H1 (cell line): Measurements from ENCODE around the gene KNDC1. TPM values are rescaled to one million over a fixed set of nuclear protein-coding genes. Genes with fewer than 3 reads are reported as not detected.

ENCODE experiments used
- CTCF ChIA-PET: fragments of 300-600 bp; sonication (Branson Sonifier 250); formaldehyde crosslinking; loops from one replicate; lab custom pipeline; 2021; ENCODE audit not compliant: partially characterized antibody; lab: Charles Lee
- POLR2A ChIA-PET: fragments of 300-600 bp; sonication (Branson Sonifier 250); formaldehyde crosslinking; loops from one replicate; lab custom pipeline; 2021; ENCODE audit warnings: inconsistent platforms; ENCODE audit not compliant: partially characterized antibody; lab: Charles Lee
- DNase-seq, 2 experiments: peaks; one replicate each; pipeline versions ENCODE4 v3.0.0 to v3.0.0-alpha.2; 2010 to 2022; ENCODE audit warnings: low spot score in 2 of 2, low read depth in 1 of 2, mixed read lengths in 1 of 2
- FAIRE-seq: peaks from 2 replicates; lab custom pipeline; 2011; peaks lifted over from hg19 to GRCh38; lab: Jason Lieb, UNC
- H2AFZ ChIP-seq: 2 replicates; pipeline ENCODE4 v1.8.1; 2012; ENCODE audit warnings: low read length, inconsistent platforms
- H2AK5ac ChIP-seq: 2 replicates; pipeline ENCODE4 v1.6.1; 2013; ENCODE audit warnings: low read depth, low read length
- H2BK120ac ChIP-seq: replicated peaks from 2 replicates; pipeline ENCODE3; 2013; ENCODE audit warnings: low read depth, low read length, inconsistent platforms
- H2BK12ac ChIP-seq: 2 replicates; pipeline ENCODE4 v1.6.1; 2013; ENCODE audit warnings: low read depth, low read length
- H2BK15ac ChIP-seq: 2 replicates; pipeline ENCODE4 v1.6.1; 2013; ENCODE audit warnings: low read length
- H2BK20ac ChIP-seq: 2 replicates; pipeline ENCODE4 v1.6.1; 2013; ENCODE audit warnings: low read length
- H2BK5ac ChIP-seq: 2 replicates; pipeline ENCODE4 v1.6.1; 2013; ENCODE audit warnings: low read depth, low read length
- H3K14ac ChIP-seq: 2 replicates; pipeline ENCODE4 v1.6.1; 2013; ENCODE audit warnings: inconsistent platforms; ENCODE audit not compliant: insufficient read length
- H3K18ac ChIP-seq: 2 replicates; pipeline ENCODE4 v1.6.1; 2013; ENCODE audit warnings: low read length; ENCODE audit errors: extremely low read depth
- H3K23ac ChIP-seq: 2 replicates; pipeline ENCODE4 v1.6.1; 2013; ENCODE audit warnings: inconsistent platforms; ENCODE audit not compliant: insufficient read length
- H3K23me2 ChIP-seq: 2 replicates; pipeline ENCODE4 v1.6.1; 2013; ENCODE audit warnings: low read depth, low read length
- H3K27ac ChIP-seq: 2 replicates; pipeline ENCODE4 v1.6.1; 2011; ENCODE audit warnings: low read depth, low read length, inconsistent platforms
- H3K27me3 ChIP-seq, 4 experiments: replicated peaks in 1 of 4; 1 replicate in 1 of 4; 2 replicates in 3 of 4; pipeline versions ENCODE4 v1.6.1 to v1.8.1; 2011 to 2013; ENCODE audit warnings: low read length in 3 of 4, mild to moderate bottlenecking in 3 of 4, inconsistent platforms in 2 of 4, mixed read lengths in 2 of 4, moderate library complexity in 1 of 4; ENCODE audit not compliant: control insufficient read depth in 3 of 4, insufficient read depth in 3 of 4; ENCODE audit errors: extremely low read depth in 1 of 4
- H3K36me3 ChIP-seq, 4 experiments: 2 replicates each; pipeline versions ENCODE4 v1.6.1 to v1.8.1; 2011 to 2013; ENCODE audit warnings: mild to moderate bottlenecking in 4 of 4, low read length in 3 of 4, moderate library complexity in 2 of 4, control low read depth in 1 of 4, inconsistent platforms in 1 of 4; ENCODE audit not compliant: insufficient read depth in 4 of 4, control insufficient read depth in 2 of 4
- H3K4ac ChIP-seq: replicated peaks from 2 replicates; pipeline ENCODE3; 2013; ENCODE audit warnings: low read length, low read depth, mixed read lengths, inconsistent platforms; ENCODE audit not compliant: insufficient read length
- H3K4me1 ChIP-seq, 4 experiments: replicated peaks in 1 of 4; 1 replicate in 1 of 4; 2 replicates in 3 of 4; pipeline versions ENCODE4 v1.6.1 to v1.8.1; 2011 to 2013; ENCODE audit warnings: low read length in 3 of 4, inconsistent platforms in 2 of 4, mixed read lengths in 1 of 4; ENCODE audit not compliant: insufficient read depth in 4 of 4, control insufficient read depth in 3 of 4
- H3K4me2 ChIP-seq, 2 experiments: 2 replicates each; pipeline versions ENCODE4 v1.6.1 to v1.8.1; 2011 to 2013; ENCODE audit warnings: low read depth in 2 of 2, low read length in 2 of 2, control low read depth in 1 of 2, inconsistent platforms in 1 of 2, mild to moderate bottlenecking in 1 of 2; ENCODE audit not compliant: insufficient read depth in 1 of 2
- H3K4me3 ChIP-seq, 4 experiments: fragments of 200-600, 300-600 bp in 1 of 4; sonication (generic), shearing (Covaris generic), sonication (Bioruptor Twin) in 1 of 4; 2 replicates each; pipeline versions ENCODE4 v1.5.1 to v1.8.1; 2011 to 2016; ENCODE audit warnings: low read length in 4 of 4, low read depth in 3 of 4, control low read depth in 2 of 4, inconsistent platforms in 2 of 4, mild to moderate bottlenecking in 2 of 4, mixed read lengths in 1 of 4, moderate library complexity in 1 of 4; ENCODE audit not compliant: insufficient read depth in 2 of 4; ENCODE audit errors: extremely low read depth in 1 of 4
- H3K56ac ChIP-seq: replicated peaks from 2 replicates; pipeline ENCODE3; 2013; ENCODE audit warnings: low read depth, mild to moderate bottlenecking, mixed read lengths, low read length, inconsistent platforms; ENCODE audit not compliant: insufficient read length
- H3K79me1 ChIP-seq: 2 replicates; pipeline ENCODE4 v1.6.1; 2013; ENCODE audit warnings: low read depth, low read length, control low read depth
- H3K79me2 ChIP-seq, 2 experiments: 2 replicates each; pipeline versions ENCODE4 v1.6.1 to v1.8.1; 2012 to 2013; ENCODE audit warnings: low read length in 2 of 2, mild to moderate bottlenecking in 2 of 2, inconsistent platforms in 1 of 2; ENCODE audit not compliant: insufficient read depth in 2 of 2, control insufficient read depth in 1 of 2
- H3K9ac ChIP-seq, 4 experiments: replicated peaks in 1 of 4; 1 replicate in 1 of 4; 2 replicates in 3 of 4; pipeline versions ENCODE4 v1.6.1 to v1.8.1; 2011 to 2013; ENCODE audit warnings: low read depth in 3 of 4, low read length in 3 of 4, control low read depth in 2 of 4, mild to moderate bottlenecking in 2 of 4, moderate library complexity in 2 of 4, inconsistent platforms in 1 of 4; ENCODE audit errors: extremely low read depth in 1 of 4
- H3K9me3 ChIP-seq, 2 experiments: 2 replicates each; pipeline versions ENCODE4 v1.6.1 to v1.8.1; 2012 to 2013; ENCODE audit warnings: mild to moderate bottlenecking in 2 of 2, moderate library complexity in 2 of 2, control low read depth in 1 of 2, inconsistent platforms in 1 of 2, low read depth in 1 of 2, low read length in 1 of 2, mixed read lengths in 1 of 2; ENCODE audit not compliant: insufficient read depth in 2 of 2
- H4K20me1 ChIP-seq, 2 experiments: replicated peaks in 1 of 2; 2 replicates each; pipeline versions ENCODE3 to v1.8.1; 2011 to 2013; ENCODE audit warnings: inconsistent platforms in 2 of 2, low read length in 2 of 2, mild to moderate bottlenecking in 1 of 2; ENCODE audit not compliant: insufficient read depth in 2 of 2, control insufficient read depth in 1 of 2
- H4K5ac ChIP-seq: 2 replicates; pipeline ENCODE4 v1.6.1; 2013; ENCODE audit warnings: low read length, low read depth, mixed read lengths, inconsistent platforms; ENCODE audit not compliant: insufficient read length
- H4K8ac ChIP-seq: 2 replicates; pipeline ENCODE4 v1.8.0; 2013; ENCODE audit warnings: mild to moderate bottlenecking, moderate library complexity, low read length, inconsistent platforms; ENCODE audit not compliant: insufficient read depth; ENCODE audit errors: extremely low read depth
- H4K91ac ChIP-seq: replicated peaks from 2 replicates; pipeline ENCODE3; 2013; ENCODE audit warnings: low read length, mixed read lengths, inconsistent platforms; ENCODE audit not compliant: insufficient read length
- ASH2L ChIP-seq: fragments of 200-600, 300-600 bp; sonication (generic); IDR thresholded peaks from one replicate; pipeline ENCODE4 v1.7.1; 2017; ENCODE audit warnings: low read length
- CREB1 ChIP-seq: IDR thresholded peaks from 2 replicates; pipeline ENCODE4 v1.6.1; 2012; ENCODE audit warnings: inconsistent platforms
- EGR1 ChIP-seq: IDR thresholded peaks from 2 replicates; pipeline ENCODE4 v1.6.1; 2011; ENCODE audit warnings: low read depth, low read length, borderline replicate concordance
- EP300 ChIP-seq, 2 experiments: IDR thresholded peaks; 1 replicate in 1 of 2; 2 replicates in 1 of 2; pipeline ENCODE4 v1.6.1; 2011 to 2012; ENCODE audit warnings: low read depth in 2 of 2, low read length in 2 of 2, mild to moderate bottlenecking in 2 of 2, borderline replicate concordance in 1 of 2, inconsistent platforms in 1 of 2, moderate library complexity in 1 of 2
- GABPA ChIP-seq: IDR thresholded peaks from 2 replicates; pipeline ENCODE4 v1.6.1; 2011; ENCODE audit warnings: mild to moderate bottlenecking, low read length, moderate library complexity, borderline replicate concordance; ENCODE audit not compliant: insufficient read depth
- RFX5 ChIP-seq: IDR thresholded peaks from 2 replicates; pipeline ENCODE4 v1.6.1; 2011; ENCODE audit warnings: low read depth, low read length, improper control_type of control experiment, borderline replicate concordance
- SIRT6 ChIP-seq: IDR thresholded peaks from one replicate; pipeline ENCODE4 v1.7.1; 2012; ENCODE audit warnings: low read length, inconsistent platforms
- SIX5 ChIP-seq: IDR thresholded peaks from 2 replicates; pipeline ENCODE4 v1.6.1; 2011; ENCODE audit warnings: mild to moderate bottlenecking, low read depth, low read length
- SUZ12 ChIP-seq: fragments of 200-600 bp; sonication (generic); IDR thresholded peaks from 2 replicates; pipeline ENCODE4 v1.6.1; 2012; ENCODE audit warnings: mild to moderate bottlenecking, inconsistent platforms, low read length, moderate library complexity, mixed read lengths
- TAF7 ChIP-seq: optimal IDR thresholded peaks from 2 replicates; pipeline ENCODE3; 2011; ENCODE audit warnings: low read depth, mild to moderate bottlenecking, inconsistent platforms, low read length, moderate library complexity, borderline replicate concordance
- WGBS, 2 experiments: shearing (Covaris generic) in 1 of 2; methylation state at CpG; one replicate each; pipeline versions ENCODE4 v1.1.6 to v1.1.7; 2013 to 2015; ENCODE audit warnings: low lambda C conversion rate in 2 of 2, mixed read lengths in 2 of 2, inconsistent platforms in 1 of 2, low coverage in 1 of 2, missing lambda C conversion rate in 1 of 2; ENCODE audit not compliant: insufficient replicate concordance in 2 of 2, insufficient coverage in 1 of 2, insufficient read length in 1 of 2; ENCODE audit errors: extremely low coverage in 1 of 2, missing lambda C conversion rate in 1 of 2; 5-methylcytosine and 5-hydroxymethylcytosine counted together
- polyA plus RNA-seq, 7 experiments: library from polyadenylated mRNA; depleted of rRNA in 3 of 7; stranded (reverse) in 5 of 7; unstranded in 2 of 7; fragments of >200 nt in 5 of 7; fragments of 200-250 nt in 2 of 7; gene quantifications; 1 replicate in 5 of 7; 2 replicates in 1 of 7; 4 replicates in 1 of 7; pipeline versions ENCODE4 v1.2.1 to v1.2.3, GENCODE V29; 2011 to 2013; ENCODE audit warnings: missing spikeins in 2 of 7, mixed read lengths in 2 of 7
- total RNA-seq: library from RNA; stranded (reverse); fragmentation: NEBNext Ultra II Directional; extraction: Animal tissue kit (Norgen Biotek cat#: 25700); gene quantifications from 2 replicates; pipeline ENCODE4 v1.2.1, GENCODE V29; 2021
- TF ChIP-seq, protein P1 (sequence below): IDR thresholded peaks from 2 replicates; pipeline ENCODE4 v1.6.1; 2012; ENCODE audit warnings: inconsistent platforms

Gene KNDC1
- total and polyA plus RNA-seq, 2 of the 8 experiments (the other 6 are each of a cell fraction or from before 2014, with no cell fraction given), result 7.5 to 16.7 TPM

DNA sequence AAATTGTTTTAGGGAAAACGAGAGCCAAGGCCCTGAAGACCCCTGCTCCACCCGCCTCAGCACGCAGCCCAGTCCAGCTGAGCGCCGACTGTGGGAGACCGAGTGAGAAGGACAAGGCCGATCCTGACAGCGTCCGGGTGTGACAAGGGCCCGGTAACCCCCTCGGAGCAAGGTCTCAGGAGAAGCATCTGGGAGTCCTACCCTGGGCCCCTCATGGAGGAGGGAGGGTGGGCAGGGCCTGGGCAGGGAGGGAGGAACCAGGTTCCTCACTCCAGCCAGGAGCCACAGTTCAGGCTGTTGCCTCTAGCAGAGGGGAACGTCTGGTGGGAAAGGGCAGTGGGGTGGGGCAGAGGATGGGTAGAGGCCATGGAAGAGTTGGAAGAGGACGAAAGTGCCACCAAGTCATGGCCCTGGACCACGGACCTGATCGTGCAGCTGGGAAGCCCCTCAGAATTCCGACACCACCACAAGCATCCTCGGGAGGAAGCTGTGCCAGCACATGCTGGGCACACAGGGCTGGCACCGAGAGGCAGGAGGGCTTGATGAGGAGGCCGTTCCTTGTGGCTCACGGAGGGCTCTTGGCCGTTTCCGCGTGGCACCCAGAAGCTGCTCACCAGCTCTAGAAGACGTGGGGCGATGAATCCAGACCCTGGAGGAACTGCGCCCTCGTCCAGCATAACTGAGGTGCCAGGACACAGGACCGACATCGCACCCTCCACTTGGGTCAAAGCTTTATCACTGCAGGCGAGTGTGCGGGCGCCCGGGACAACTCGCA, 2.2 kb upstream of the KNDC1 start:
- DNase-seq (peak in 1 of 2 experiments; percentile 42), FAIRE-seq (no peak)
- Histone ChIP-seq H3K79me1 (peaks cover 8% of the 10 kb centered on the region), H3K23me2 (peaks cover 12% of the 10 kb centered on the region; the same call in 1 of the 2 replicates), H3K27me3 (peaks cover 0 to 5% (median 0%) of the 10 kb centered on the region in 4 experiments; a peak in 2 of 7 replicates), H3K14ac (no peak overlapping the region), H3K9me3 (no peaks in the 10 kb centered on the region), H3K4me2 (no peak overlapping the region), H3K56ac (no peak overlapping the region), H3K23ac (no peak overlapping the region), H4K5ac (no peak overlapping the region), H2BK20ac (peak overlapping the region; percentile 75; the same call in 1 of the 2 replicates), H3K4ac (no peak overlapping the region), H3K4me3 (no peak overlapping the region), H4K20me1 (peaks cover 0 to 5% of the 10 kb centered on the region in 2 experiments), H3K4me1 (peaks cover 3 to 35% (median 17%) of the 10 kb centered on the region in 4 experiments), H3K18ac (no peak overlapping the region; the same call in 1 of the 2 replicates), H4K8ac (no peak overlapping the region; the same call in 1 of the 2 replicates), H2BK120ac (no peak overlapping the region), H3K36me3 (peaks cover 0 to 5% (median 2%) of the 10 kb centered on the region in 4 experiments; a peak in 3 of 8 replicates), H4K91ac (peak overlapping the region; percentile 41), H2AK5ac (peak overlapping the region; percentile 82), H2BK12ac (peak overlapping the region; percentile 84; the same call in 1 of the 2 replicates), H3K9ac (no peak overlapping the region), H3K79me2 (peaks cover 0 to 10% of the 10 kb centered on the region in 2 experiments; a peak in 1 of 4 replicates), H2AFZ (no peak overlapping the region), H2BK5ac (no peak overlapping the region), H2BK15ac (peak overlapping the region; percentile 81; the same call in 1 of the 2 replicates), H3K27ac (no peak overlapping the region)
- ChIA-PET POLR2A (interaction anchor here (0.7 to 1.7 kb wide), 5 partner anchors 14 to 69 kb away, joined by 3 to 5 read pairs (median 3); no protein-coding TSS in a partner anchor), CTCF (interaction anchor here (1.2 to 3.0 kb wide), 4 partner anchors 15 to 42 kb away, joined by 3 to 20 read pairs (median 4); no protein-coding TSS in a partner anchor)
- WGBS, 2 experiments, result 90% methylated on average over 32 of the region's 34 CpGs; no CpG with 5 or more reads in 1 of the 2 experiments
- TF ChIP-seq SIX5 (no peak), RFX5 (no peak), TAF7 (no peak), GABPA (no peak), ASH2L (no peak), SIRT6 (no peak), EGR1 (no peak), SUZ12 (no peak), EP300 (IDR thresholded peaks at IDR 0.05; ENCODE audit: borderline replicate concordance in 1 of 2, low read depth in 2 of 2, low read length in 2 of 2) (no peak), CREB1 (no peak)
- TF ChIP-seq, protein P1, sequence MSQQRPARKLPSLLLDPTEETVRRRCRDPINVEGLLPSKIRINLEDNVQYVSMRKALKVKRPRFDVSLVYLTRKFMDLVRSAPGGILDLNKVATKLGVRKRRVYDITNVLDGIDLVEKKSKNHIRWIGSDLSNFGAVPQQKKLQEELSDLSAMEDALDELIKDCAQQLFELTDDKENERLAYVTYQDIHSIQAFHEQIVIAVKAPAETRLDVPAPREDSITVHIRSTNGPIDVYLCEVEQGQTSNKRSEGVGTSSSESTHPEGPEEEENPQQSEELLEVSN, result no peak
